HG03571 (cell line): ENCODE measurements around the gene HAO2.

Source experiments
- ATAC-seq: cut with Tn5 transposase; IDR thresholded peaks from one replicate; pipeline ENCODE4 v1.9.1; 2021; ENCODE audit not compliant: unreplicated experiment

HAO2 gene

GRCh38 chr1:119379117-119379516 lies 10.5 kb downstream of the HAO2 start:
- ATAC-seq: no peak

- no peak for ATAC-seq
Observed at GRCh38 chr1:119380304-119380703, 11.7 kb downstream of the HAO2 start.

DNA sequence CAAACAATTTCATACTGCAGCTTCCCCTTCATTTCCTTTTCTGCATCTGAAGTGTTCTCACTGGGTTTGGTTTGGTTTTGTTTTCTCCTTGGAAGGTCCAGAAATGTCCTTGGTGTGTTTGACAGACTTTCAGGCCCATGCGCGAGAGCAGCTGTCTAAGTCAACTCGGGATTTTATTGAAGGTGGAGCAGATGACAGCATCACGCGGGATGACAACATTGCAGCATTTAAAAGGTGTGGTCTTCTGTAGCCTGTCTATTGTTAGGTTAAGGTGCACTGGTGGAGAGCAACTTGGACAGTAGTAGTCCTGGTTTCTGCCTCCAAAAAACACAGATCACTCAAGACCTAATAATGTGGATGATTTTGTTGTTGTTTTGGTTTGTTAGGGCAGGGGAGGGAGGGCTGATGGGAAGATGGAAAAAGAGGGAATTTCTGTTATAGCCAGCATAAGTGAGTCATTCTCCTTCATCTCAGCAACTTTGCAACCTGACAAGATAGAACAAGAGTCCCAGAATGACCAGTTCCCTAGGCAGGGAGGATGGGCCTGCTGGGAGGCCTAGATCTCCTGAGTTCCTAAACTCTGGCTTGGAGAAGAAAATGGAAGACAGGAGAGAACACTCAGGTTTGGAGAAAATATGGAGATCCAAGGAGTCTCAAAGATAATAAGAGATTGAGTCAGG lies 12.5 kb downstream of the HAO2 start:
- ATAC-seq: no peak

- ATAC-seq: no peak
Observed at GRCh38 chr1:119384591-119384990, 16.0 kb downstream of the HAO2 start.

DNA sequence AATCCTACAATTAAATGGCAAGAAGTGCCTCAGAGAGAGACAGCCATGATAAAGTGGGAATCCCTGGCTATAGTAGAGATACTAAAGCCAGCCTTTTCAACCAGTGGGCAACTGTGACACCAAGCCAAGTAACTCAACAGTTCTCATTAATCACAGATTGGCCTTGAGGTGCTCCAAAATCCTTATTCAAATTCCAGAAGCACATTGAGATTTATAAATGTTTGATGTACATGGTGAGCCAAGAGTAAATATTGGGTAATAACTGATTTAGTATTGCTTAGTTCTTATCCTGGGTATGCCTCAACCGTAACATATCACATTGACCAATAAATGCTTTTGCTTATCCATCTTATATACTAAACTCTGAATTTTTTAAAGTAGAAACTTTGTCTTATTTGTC lies 17.1 kb downstream of the HAO2 start:
- ATAC-seq: no peak

DNA sequence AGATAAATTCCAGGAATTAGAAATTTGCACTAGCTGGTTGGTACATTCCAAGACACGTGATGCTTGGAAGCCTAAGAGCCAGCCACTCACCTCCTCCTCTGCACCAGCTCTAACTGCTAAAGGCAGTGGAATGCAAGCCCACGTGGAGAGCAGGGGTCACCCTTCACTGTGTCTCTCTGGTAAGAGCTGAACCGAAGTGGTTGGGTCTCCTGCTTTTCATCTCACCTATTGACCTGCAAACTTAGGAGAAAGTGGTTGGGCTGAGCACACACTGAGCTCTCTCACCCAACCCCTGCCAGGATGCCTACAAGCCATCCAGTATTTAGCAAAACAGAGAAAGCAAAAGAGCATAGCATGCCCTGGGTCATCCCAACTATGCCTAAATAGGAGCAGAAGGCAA lies 19.3 kb downstream of the HAO2 start:
- no peak for ATAC-seq

DNA sequence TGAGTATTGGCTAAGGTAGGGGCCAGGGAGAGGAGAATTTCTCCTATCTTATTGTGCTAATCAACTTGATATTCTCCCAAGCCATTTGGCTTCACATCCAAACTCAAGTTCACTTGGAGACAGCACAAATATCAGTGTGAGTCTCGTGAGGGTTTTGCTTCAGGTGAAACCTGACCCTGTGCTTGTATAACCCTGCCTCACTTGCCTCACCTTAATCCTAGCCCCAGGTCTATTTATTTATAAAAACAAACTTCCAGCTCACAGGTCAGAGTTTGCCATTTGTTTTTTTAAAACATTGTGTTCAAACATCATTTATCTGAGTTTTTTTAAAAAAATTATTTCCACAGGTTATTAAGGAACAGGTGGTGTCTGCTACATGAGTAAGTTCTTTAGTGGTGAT lies 19.9 kb downstream of the HAO2 start:
- ATAC-seq: no peak

DNA sequence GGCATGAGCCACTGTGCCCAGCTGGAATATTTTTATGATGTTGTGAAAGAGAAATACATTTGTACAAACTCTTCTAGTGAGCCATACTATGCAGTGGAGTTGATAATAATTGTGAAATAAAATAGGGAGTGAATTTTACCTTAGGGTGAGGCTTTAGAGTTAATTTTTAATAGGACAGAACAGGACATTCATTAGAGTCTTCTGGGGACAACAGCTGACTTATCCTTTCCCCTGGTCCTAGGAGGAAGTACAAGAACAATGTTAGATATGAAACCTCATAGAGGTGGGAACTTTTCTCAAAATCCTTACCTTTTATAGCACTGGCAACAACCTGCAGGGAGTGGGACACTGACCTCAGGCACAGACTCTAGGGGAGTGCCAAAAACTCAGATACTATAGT lies 21.9 kb downstream of the HAO2 start:
- no peak for ATAC-seq

DNA sequence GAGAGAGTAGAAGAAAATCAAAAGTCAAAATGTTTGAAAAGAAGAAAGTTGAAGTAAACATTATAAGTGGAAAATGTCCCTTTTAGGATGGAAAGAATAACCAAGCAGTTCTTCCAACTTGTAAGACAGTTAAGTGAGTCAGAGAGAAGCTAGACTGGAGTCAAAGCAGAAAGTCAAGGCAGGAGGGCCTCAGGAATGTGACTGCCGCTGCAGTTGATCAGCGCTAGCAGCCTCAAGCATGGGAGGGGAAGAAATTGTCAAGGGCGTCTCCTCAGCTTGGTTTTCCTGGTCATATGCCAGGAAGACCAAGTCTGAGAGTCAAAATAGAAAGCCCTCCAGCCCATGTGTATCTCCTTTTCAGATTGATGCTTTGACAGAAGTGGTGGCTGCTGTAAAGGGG lies 23.2 kb downstream of the HAO2 start:
- no peak for ATAC-seq

GRCh38 chr1:119394085-119394484 lies 25.5 kb downstream of the HAO2 start:
- no peak for ATAC-seq

DNA sequence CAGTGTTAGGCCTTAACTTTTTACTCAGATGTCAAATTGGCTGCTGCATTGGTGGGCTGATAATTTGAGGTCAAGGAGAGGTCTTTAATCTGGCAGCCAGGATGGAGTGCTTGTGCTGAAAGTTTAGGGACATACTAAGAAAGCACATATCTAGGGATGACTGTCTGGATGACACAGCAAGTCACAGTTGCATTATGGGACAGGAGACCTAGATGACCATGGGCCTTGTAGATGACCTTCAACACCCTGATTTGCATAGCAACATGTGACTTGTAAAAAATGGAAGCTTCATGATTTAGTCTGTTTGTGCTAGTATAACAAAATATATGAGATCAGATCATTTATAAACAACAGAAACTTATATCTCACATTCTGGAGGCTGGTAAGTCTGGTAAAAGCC lies 28.4 kb downstream of the HAO2 start:
- no peak for ATAC-seq

- ATAC-seq: no peak
Observed at GRCh38 chr1:119397986-119398385, 29.4 kb downstream of the HAO2 start.

DNA sequence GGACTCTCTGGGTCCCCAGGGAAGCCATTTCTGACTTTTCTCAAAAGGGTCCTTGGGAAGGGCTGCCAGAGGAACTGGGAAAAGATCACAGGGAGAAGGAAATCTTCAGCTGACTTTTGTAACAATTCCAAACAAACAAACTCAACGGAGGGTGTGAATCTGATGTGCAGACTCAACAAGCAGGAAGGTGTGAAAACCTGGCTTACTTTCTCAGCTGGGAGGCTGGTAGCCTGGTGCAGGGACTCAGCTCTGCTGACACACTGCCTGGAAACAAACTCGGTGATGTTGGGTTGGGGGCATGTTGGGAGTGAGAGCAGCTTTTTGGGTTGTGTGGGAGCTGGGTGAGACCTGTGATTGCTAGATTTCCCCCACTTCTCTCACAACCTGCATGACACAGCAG lies 36.2 kb downstream of the HAO2 start:
- no peak for ATAC-seq

DNA sequence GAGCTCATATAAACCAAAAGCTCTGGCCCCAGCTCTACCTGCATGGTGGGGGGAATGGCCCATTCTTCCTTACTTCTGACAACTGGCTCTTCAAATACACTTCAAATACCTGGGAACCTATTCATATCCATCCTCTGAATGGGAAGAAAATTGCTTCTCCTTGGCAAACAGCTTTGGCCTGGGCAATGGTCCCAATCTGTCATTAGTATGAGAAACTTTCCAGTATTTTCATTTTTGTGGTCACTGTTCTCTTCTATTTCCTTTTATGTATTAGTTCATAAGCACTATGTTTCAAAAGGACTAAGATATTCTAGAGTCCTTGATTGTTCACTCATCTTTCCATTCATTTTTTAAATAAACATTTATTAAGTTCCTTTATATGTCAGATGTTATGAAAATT lies 41.1 kb downstream of the HAO2 start:
- no peak for ATAC-seq

DNA sequence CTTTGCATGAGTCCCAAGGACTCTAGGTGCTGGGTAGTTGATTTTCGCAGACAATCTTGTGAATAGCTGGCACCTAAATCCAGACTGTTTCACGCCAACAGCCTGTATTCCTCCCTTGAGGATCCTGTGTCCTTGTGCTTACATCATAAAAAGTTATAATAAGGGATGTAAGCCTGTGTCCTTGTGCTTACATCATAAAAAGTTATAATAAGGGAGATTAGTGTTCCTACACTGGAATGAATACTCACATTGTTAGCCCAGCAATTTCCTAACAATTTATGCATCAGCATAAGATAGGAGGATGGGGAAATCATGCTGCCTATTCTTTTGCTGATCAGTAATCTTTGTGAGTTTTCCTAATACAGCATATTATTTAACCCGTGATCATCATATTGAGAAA lies 42.4 kb downstream of the HAO2 start:
- ATAC-seq: no peak

DNA sequence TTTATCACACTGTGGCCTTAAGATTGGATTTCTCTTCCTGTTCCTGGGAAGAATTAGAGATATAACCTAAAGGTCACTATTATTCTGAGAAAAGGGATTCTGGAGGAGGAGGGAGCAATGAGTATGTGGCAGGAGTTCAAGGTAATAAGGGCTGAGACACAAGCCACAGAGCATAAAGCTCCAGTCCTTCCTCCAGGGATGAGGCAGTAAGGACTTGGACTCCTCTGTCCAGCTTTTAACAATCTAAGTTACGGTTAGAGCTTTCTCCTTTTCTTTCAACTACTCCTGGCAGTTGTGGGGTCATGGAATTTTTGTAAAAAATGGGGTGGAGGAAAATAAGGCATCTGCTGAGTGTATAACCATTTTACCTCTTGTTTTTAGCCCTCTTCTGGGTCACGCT lies 46.4 kb downstream of the HAO2 start, which contains the start of gene HSD3B2:
Gene HSD3B2 (plus strand): TSS at position 201 of the 400 bp plus-strand sequence. CDS start 270 bp downstream, outside the sequence.
- no peak for ATAC-seq

DNA sequence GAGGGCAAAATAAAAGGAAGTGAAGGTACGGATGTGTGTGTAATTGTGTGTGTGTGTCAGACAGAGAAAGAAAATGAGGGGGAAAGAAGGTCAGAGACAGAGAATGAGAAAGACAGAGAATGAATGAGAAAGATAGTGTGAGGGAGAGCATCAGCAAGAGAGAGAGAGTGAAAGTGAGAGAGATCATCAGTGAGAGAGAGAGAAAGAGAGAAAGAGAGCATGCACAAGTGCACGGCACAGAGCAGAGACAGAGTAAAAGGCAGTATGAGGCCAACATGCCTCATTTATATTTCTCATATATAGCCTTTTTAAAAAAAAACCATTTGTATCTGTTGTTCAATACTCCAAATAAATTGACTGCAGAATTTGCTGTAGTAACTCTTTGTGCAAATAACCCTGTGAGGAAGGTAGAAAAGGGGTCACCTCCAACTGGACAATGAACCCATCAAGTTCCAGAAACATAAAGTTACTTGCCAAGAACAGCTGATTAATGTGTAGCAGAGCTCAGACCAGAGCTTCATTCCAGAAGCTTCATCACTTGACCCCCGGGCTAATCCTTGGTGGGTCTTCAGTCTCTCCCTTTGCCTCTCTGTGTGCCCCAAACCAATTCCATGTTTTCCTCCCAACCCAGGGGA lies 47.5 kb downstream of the HAO2 start:
- no peak for ATAC-seq

DNA sequence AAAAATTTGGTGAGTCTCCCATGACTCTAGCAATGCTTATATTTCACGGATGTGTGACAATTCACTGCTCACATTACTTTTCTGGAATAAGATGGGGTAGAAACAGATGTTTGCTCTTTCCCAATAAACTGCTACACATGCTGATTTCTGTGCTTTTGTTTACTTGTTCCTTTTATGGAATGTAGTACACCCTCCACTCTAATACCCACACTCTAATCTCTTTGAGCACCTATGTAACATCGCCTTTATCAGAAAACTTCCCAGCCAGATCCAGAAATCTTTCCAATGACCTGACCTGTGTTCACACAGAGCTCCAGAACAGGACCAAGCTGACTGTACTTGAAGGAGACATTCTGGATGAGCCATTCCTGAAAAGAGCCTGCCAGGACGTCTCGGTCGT lies 50.5 kb downstream of the HAO2 start:
- no peak for ATAC-seq

- ATAC-seq: no peak
Observed at GRCh38 chr1:119420638-119421037, 52.1 kb downstream of the HAO2 start.

- ATAC-seq: no peak
Observed at GRCh38 chr1:119422631-119423030, 54.0 kb downstream of the HAO2 start.

DNA sequence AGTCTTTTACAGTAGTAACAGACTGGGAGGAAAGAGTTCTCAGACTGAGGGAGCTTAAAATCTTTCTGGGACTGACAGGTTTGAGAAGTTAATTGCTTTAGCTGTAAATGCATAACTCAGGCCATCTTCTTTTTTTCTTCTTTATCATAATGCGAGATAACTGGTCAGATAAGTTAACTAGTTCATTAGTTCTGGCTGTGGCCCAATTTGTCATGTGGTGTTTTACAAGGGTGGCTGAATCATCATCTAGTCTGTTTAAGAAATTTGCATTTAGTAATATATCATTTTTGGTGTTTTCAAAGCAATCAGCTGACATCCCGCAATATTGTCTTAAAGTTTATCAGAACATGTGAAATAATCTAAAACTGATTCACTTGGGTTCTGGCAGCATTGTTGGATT lies 60.4 kb downstream of the HAO2 start:
- ATAC-seq: no peak

DNA sequence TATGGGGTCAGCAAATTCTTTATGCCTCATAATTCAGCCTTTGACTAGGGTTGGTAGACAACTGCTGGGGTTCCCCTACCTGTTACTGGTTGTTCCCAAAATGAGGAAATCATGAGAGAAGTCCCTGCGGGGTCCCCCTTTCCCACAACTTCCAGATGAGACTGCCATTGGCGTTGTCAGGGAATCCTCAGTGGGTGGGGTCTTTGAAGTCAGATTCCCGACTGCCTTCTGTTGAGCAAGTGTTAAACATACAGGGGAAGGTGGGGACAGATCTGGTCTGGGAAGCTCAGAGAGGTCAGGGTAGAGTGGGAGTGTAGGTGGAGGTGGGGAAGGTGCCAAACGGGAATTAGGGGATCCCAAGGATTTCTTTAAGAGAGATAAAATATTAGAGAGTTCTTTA lies 61.1 kb downstream of the HAO2 start:
- no peak for ATAC-seq

- ATAC-seq: no peak
Observed at GRCh38 chr1:119430486-119430885, 61.9 kb downstream of the HAO2 start.
